SK-N-SH (cell line): ENCODE measurements around the gene CDH23. TPM values are rescaled to one million over a fixed set of nuclear protein-coding genes. Genes with fewer than 3 reads are reported as not detected.

Experiments used
- CTCF ChIA-PET: fragments of 300-600, 350-600 bp; formaldehyde crosslinking; extraction: SDS; loops from one replicate; lab custom pipeline; 2021; lab: Yijun Ruan, JAX
- POLR2A ChIA-PET: fragments of 350-600 bp; sonication (Branson Sonifier 250); formaldehyde crosslinking; extraction: SDS; loops from one replicate; lab custom pipeline; 2020; ENCODE audit warnings: antibody characterized with exemption, inconsistent platforms; lab: Yijun Ruan, JAX
- DNase-seq: peaks from one replicate; pipeline ENCODE4 v3.0.0; 2012
- H2AFZ ChIP-seq: fragments of 200-600 bp; sonication (generic); 2 replicates; pipeline ENCODE4 v1.8.1; 2016; ENCODE audit warnings: antibody characterized with exemption, mild to moderate bottlenecking, low read depth
- H3F3A ChIP-seq: fragments of 200-600 bp; sonication (generic); replicated peaks from 2 replicates; pipeline ENCODE3; 2016; ENCODE audit warnings: antibody characterized with exemption, mild to moderate bottlenecking; ENCODE audit not compliant: insufficient read depth
- H3K27ac ChIP-seq, 2 experiments: fragments of 200-500 bp in 1 of 2; fragments of 200-600 bp in 1 of 2; sonication (Bioruptor generic) in 1 of 2; sonication (generic), shearing (Covaris generic) in 1 of 2; 2 replicates each; pipeline versions ENCODE4 v1.5.1 to v1.6.1; 2014 to 2016; ENCODE audit warnings: low read depth in 2 of 2, inconsistent platforms in 1 of 2, low read length in 1 of 2, mild to moderate bottlenecking in 1 of 2, mixed read lengths in 1 of 2
- H3K27me3 ChIP-seq: fragments of 200-600 bp; sonication (generic), shearing (Covaris generic); 2 replicates; pipeline ENCODE4 v1.6.1; 2016; ENCODE audit warnings: mixed run types; ENCODE audit not compliant: insufficient read depth
- H3K36me3 ChIP-seq, 2 experiments: fragments of 200-500 bp in 1 of 2; fragments of 200-600 bp in 1 of 2; sonication (Bioruptor generic) in 1 of 2; sonication (generic) in 1 of 2; replicated peaks in 1 of 2; 2 replicates each; pipeline versions ENCODE3 to v1.5.1; 2014 to 2016; ENCODE audit warnings: low read length in 1 of 2, mild to moderate bottlenecking in 1 of 2; ENCODE audit not compliant: insufficient read depth in 2 of 2, control insufficient read depth in 1 of 2
- H3K4me1 ChIP-seq, 2 experiments: fragments of 200-500 bp in 1 of 2; fragments of 200-600 bp in 1 of 2; sonication (Bioruptor generic) in 1 of 2; sonication (generic), shearing (Covaris generic) in 1 of 2; 2 replicates each; pipeline versions ENCODE4 v1.5.1 to v1.6.1; 2014 to 2016; ENCODE audit warnings: low read depth in 1 of 2, low read length in 1 of 2, mixed run types in 1 of 2; ENCODE audit not compliant: insufficient read depth in 2 of 2, control insufficient read depth in 1 of 2
- H3K4me2 ChIP-seq: fragments of 200-600 bp; sonication (generic), shearing (Covaris generic); 2 replicates; pipeline ENCODE4 v1.6.1; 2017; ENCODE audit warnings: mixed run types
- H3K4me3 ChIP-seq, 2 experiments: fragments of 200-500 bp in 1 of 2; fragments of 200-600 bp in 1 of 2; sonication (Bioruptor generic) in 1 of 2; sonication (generic), shearing (Covaris generic) in 1 of 2; 2 replicates each; pipeline versions ENCODE4 v1.5.1 to v1.8.1; 2014 to 2016; ENCODE audit warnings: low read depth in 2 of 2, inconsistent platforms in 1 of 2, low read length in 1 of 2, mild to moderate bottlenecking in 1 of 2, mixed read lengths in 1 of 2, moderate library complexity in 1 of 2
- H3K79me2 ChIP-seq: fragments of 200-600 bp; sonication (generic); 2 replicates; pipeline ENCODE4 v1.8.1; 2017; ENCODE audit warnings: mild to moderate bottlenecking; ENCODE audit not compliant: insufficient read depth
- H3K9ac ChIP-seq: fragments of 200-600 bp; sonication (generic); 2 replicates; pipeline ENCODE4 v1.6.1; 2017; ENCODE audit warnings: mixed run types
- H3K9me2 ChIP-seq: fragments of 200-600 bp; sonication (generic); 2 replicates; pipeline ENCODE4 v1.6.1; 2017; ENCODE audit warnings: mixed run types
- H3K9me3 ChIP-seq: fragments of 200-600 bp; sonication (generic); 2 replicates; pipeline ENCODE4 v1.6.1; 2017; ENCODE audit warnings: mixed run types, mild to moderate bottlenecking, moderate library complexity
- H4K20me1 ChIP-seq: fragments of 200-600 bp; sonication (generic); 2 replicates; pipeline ENCODE4 v1.6.1; 2017; ENCODE audit warnings: mild to moderate bottlenecking, mixed run types; ENCODE audit not compliant: insufficient read depth
- CTCF ChIP-seq: fragments of 200-600 bp; sonication (generic); IDR thresholded peaks from 2 replicates; pipeline ENCODE4 v1.6.1; 2017; ENCODE audit warnings: antibody characterized with exemption, mild to moderate bottlenecking, moderate library complexity
- EP300 ChIP-seq, 2 experiments: IDR thresholded peaks; 2 replicates each; pipeline versions ENCODE4 v1.4.0 to v1.6.1; 2012; ENCODE audit warnings: borderline replicate concordance in 1 of 2, low read depth in 1 of 2, low read length in 1 of 2
- FOXM1 ChIP-seq: IDR thresholded peaks from 2 replicates; pipeline ENCODE4 v1.4.0; 2012; ENCODE audit warnings: low read depth, mild to moderate bottlenecking
- GABPA ChIP-seq: IDR thresholded peaks from 2 replicates; pipeline ENCODE4 v1.4.0; 2012; ENCODE audit warnings: low read depth, mild to moderate bottlenecking
- GATA2 ChIP-seq: sonication (generic); formaldehyde crosslinking; IDR thresholded peaks from 2 replicates; pipeline ENCODE4 v1.5.0; 2020; ENCODE audit warnings: mild to moderate bottlenecking, missing genetic modification reagents
- IRF3 ChIP-seq: fragments of 150-350 bp; IDR thresholded peaks from 2 replicates; pipeline ENCODE4 v1.6.1; 2016; ENCODE audit warnings: mild to moderate bottlenecking, low read depth, low read length
- MAX ChIP-seq: IDR thresholded peaks from 2 replicates; pipeline ENCODE4 v1.4.0; 2012; ENCODE audit warnings: low read depth
- MXI1 ChIP-seq: IDR thresholded peaks from 2 replicates; pipeline ENCODE4 v1.6.1; 2012; ENCODE audit warnings: mild to moderate bottlenecking, low read depth, low read length, improper control_type of control experiment
- NFIC ChIP-seq: IDR thresholded peaks from 2 replicates; pipeline ENCODE4 v1.4.0; 2012; ENCODE audit warnings: borderline replicate concordance
- RCOR1 ChIP-seq: fragments of 150-350 bp; IDR thresholded peaks from 2 replicates; pipeline ENCODE4 v1.6.1; 2017; ENCODE audit warnings: antibody characterized with exemption, low read length
- RXRA ChIP-seq: IDR thresholded peaks from 2 replicates; pipeline ENCODE4 v1.4.0; 2012; ENCODE audit warnings: low read depth, mild to moderate bottlenecking, borderline replicate concordance
- TAF1 ChIP-seq: IDR thresholded peaks from 2 replicates; pipeline ENCODE4 v1.6.1; 2012; ENCODE audit warnings: low read depth, mild to moderate bottlenecking, low read length, moderate library complexity, borderline replicate concordance
- TCF12 ChIP-seq: IDR thresholded peaks from 2 replicates; pipeline ENCODE4 v1.4.0; 2012
- TEAD4 ChIP-seq: IDR thresholded peaks from 2 replicates; pipeline ENCODE4 v1.4.0; 2012; ENCODE audit warnings: mild to moderate bottlenecking, borderline replicate concordance; ENCODE audit not compliant: insufficient read depth
- WGBS: methylation state at CpG from one replicate; pipeline ENCODE4 v1.1.6; 2017; ENCODE audit warnings: low lambda C conversion rate; 5-methylcytosine and 5-hydroxymethylcytosine counted together
- polyA plus RNA-seq, 3 experiments: library from polyadenylated mRNA; depleted of rRNA; stranded (reverse); fragments of >200 nt; gene quantifications; 2 replicates each; pipeline ENCODE4 v1.2.3, GENCODE V29; 2012

CDH23 gene
- polyA plus RNA-seq, 1 of the 3 experiments (the other 2 are of a cell fraction), result 0.03 TPM

GRCh38 chr10:71712572-71713134 lies 315.9 kb downstream of the CDH23 start:
- no peaks in the 10 kb centered on the region for H3K79me2 ChIP-seq
- no peak for DNase-seq
- H3K9me2 ChIP-seq, result no peaks in the 10 kb centered on the region
- H4K20me1 ChIP-seq, result no peaks in the 10 kb centered on the region
- no peak for TF ChIP-seq RXRA
- no peak for TF ChIP-seq EP300 (IDR thresholded peaks at IDR 0.05; ENCODE audit: borderline replicate concordance in 1 of 2, low read depth in 1 of 2, low read length in 1 of 2)
- TF ChIP-seq RCOR1, result no peak
- no peak for TF ChIP-seq IRF3
- no peak for TF ChIP-seq GATA2 (CRISPR knock-in tag)
- no peak for TF ChIP-seq FOXM1
- TF ChIP-seq NFIC, result no peak
- TF ChIP-seq TAF1, result no peak
- TF ChIP-seq CTCF, result no peak
- no peak for TF ChIP-seq MXI1
- TF ChIP-seq GABPA, result no peak
- TF ChIP-seq MAX, result no peak
- peaks cover 0 to 32% of the 10 kb centered on the region in 2 experiments; a peak in 1 of 4 replicates for H3K4me1 ChIP-seq
- 87% methylated on average over 10 of the region's 17 CpGs for WGBS
- no peaks in the 10 kb centered on the region; the same call in 1 of the 2 replicates for H3K27me3 ChIP-seq
- H3K9me3 ChIP-seq, result no peaks in the 10 kb centered on the region
- H3F3A ChIP-seq, result no peaks in the 10 kb centered on the region
- ChIA-PET CTCF (interaction anchor here (0.6 to 14.1 kb wide), 10 partner anchors 15 to 397 kb away, joined by 3 to 195 read pairs (median 4); partner anchors contain the start of gene VSIR), POLR2A (no interaction called here)
- no peak overlapping the region for H3K4me2 ChIP-seq
- no peaks in the 10 kb centered on the region for H3K36me3 ChIP-seq
- H2AFZ ChIP-seq, result no peak overlapping the region
- no peak overlapping the region; a peak in 1 of 4 replicates for H3K27ac ChIP-seq
- H3K9ac ChIP-seq, result no peak overlapping the region
- no peak overlapping the region for H3K4me3 ChIP-seq

GRCh38 chr10:71713135-71714030 lies 316.7 kb downstream of the CDH23 start:
- Histone ChIP-seq H3K4me3 (no peak overlapping the region), H3K4me2 (no peak overlapping the region), H3K9me2 (no peaks in the 10 kb centered on the region), H3K9ac (no peak overlapping the region), H3K27me3 (no peaks in the 10 kb centered on the region; the same call in 1 of the 2 replicates), H3K9me3 (no peaks in the 10 kb centered on the region), H3K79me2 (no peaks in the 10 kb centered on the region), H2AFZ (no peak overlapping the region), H3K27ac (no peak overlapping the region; a peak in 1 of 4 replicates), H3K36me3 (no peaks in the 10 kb centered on the region), H4K20me1 (no peaks in the 10 kb centered on the region), H3F3A (no peaks in the 10 kb centered on the region), H3K4me1 (peaks cover 0 to 37% of the 10 kb centered on the region in 2 experiments; a peak in 1 of 4 replicates)
- no peak for TF ChIP-seq RCOR1
- no peak for TF ChIP-seq EP300 (IDR thresholded peaks at IDR 0.05; ENCODE audit: borderline replicate concordance in 1 of 2, low read depth in 1 of 2, low read length in 1 of 2)
- no peak for TF ChIP-seq TEAD4
- no peak for TF ChIP-seq IRF3
- TF ChIP-seq TCF12, result no peak
- no peak for TF ChIP-seq TAF1
- ChIA-PET CTCF (interaction anchor here (0.6 to 14.1 kb wide), 10 partner anchors 12 to 398 kb away, joined by 3 to 195 read pairs (median 4); partner anchors contain the start of gene VSIR), POLR2A (no interaction called here)
- DNase-seq, result no peak
- WGBS, result 59% methylated on average over 10 of the region's 12 CpGs
